ENCODE results near the gene ATCAY.

ATCAY gene

GRCh38 chr19:3970808-3971598 lies 90.5 kb downstream of the ATCAY start, which contains the start of gene DAPK3:
Gene DAPK3 (minus strand): TSS chr19:3971099. CDS start chr19:3969735, 1,364 bp downstream.
- DNase-seq (ENCODE audit: low spot score), result peak; percentile 96

GRCh38 chr19:3975144-3975543 lies 94.7 kb downstream of the ATCAY start:
- no peak for DNase-seq (ENCODE audit: low spot score)

DNA sequence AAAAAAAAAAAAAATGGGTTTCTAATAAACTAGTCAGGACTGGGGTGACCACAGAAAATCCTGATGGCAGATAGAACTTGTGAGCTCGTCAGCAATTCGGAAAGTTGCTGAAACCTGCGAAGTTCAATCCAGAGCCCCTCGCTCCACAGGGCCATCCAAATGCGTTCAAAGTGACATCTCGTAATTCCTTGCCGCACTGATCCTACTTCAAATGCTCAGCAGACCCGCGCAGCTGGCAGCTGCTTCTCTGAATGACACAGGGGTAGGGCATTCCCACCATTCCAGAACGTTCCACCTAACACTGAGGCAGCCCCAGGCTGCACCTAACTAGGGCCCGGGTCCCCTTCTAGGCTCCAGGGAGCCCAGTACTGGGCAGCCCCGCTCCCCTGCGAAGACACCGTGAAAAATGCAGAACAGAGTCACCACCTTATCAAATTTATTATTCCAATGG lies 95.2 kb downstream of the ATCAY start:
- no peak for DNase-seq (ENCODE audit: low spot score)

DNA sequence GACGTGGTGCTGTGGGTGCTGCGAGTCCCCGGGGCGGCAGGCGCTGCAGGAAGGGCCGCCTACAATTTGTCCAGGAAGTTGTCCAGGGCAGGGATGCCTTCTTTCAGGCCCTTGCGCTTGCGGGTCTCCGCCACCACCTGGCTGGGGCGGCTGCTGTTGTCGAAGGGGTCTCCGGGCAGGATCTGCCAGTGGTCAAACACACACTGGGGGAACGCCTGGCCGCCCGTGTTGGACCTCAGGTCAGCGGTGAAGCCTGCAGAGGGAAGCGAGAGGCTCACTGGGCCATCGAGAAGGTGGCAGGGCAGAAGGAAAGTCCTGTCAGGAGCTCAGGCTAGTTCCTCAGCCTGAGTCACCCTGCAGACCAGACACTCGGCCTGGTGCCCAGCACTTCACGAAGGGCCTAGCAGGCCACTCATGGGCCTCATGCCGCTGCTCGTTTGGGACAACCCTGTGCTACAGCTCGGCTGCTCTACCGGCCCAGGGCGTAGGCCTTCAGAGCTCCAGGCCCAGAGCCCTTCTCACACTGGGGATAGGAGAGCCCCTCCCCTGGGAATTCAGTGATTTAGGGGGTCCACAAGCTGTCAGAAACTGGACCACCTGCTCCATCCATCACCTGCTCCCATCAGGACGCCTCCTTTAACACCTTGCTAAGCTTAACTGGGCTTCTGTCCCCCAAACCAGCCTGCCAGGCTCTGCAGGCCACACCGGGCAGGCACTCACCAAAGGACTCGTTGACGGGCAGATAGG lies 96.2 kb downstream of the ATCAY start:
- no peak for DNase-seq (ENCODE audit: low spot score)
